HepG2 (cell line): Measurements from ENCODE around the gene DAG1. TPM values are rescaled to one million over a fixed set of nuclear protein-coding genes. Genes with fewer than 3 reads are reported as not detected.

Experiments
- AGO2 ChIP-seq: fragments of 200-400 bp; formaldehyde crosslinking; optimal IDR thresholded peaks from 2 replicates; pipeline ENCODE3; 2017; ENCODE audit warnings: mild to moderate bottlenecking, low read depth, low read length, moderate library complexity
- FOXA1 ChIP-seq, 2 experiments: fragments of 450-650 bp in 1 of 2; sonication (generic) in 1 of 2; formaldehyde crosslinking in 1 of 2; IDR thresholded peaks; 2 replicates each; pipeline versions ENCODE4 v1.4.0 to v1.6.1; 2016 to 2020; ENCODE audit warnings: missing genetic modification reagents in 1 of 2
- HNF4G ChIP-seq, 2 experiments: sonication (generic) in 1 of 2; formaldehyde crosslinking in 1 of 2; IDR thresholded peaks; 2 replicates each; pipeline versions ENCODE4 v1.4.0 to v1.6.1; 2011 to 2020; ENCODE audit warnings: borderline replicate concordance in 2 of 2, low read depth in 2 of 2, mild to moderate bottlenecking in 2 of 2, low read length in 1 of 2, missing genetic modification reagents in 1 of 2, moderate library complexity in 1 of 2
- KAT7 ChIP-seq: IDR thresholded peaks from 2 replicates; pipeline ENCODE4 v1.6.1; 2018; ENCODE audit warnings: borderline replicate concordance, missing compliant biosample characterization
- MED1 ChIP-seq: sonication (generic); formaldehyde crosslinking; IDR thresholded peaks from 2 replicates; pipeline ENCODE4 v1.4.0; 2020; ENCODE audit warnings: missing genetic modification reagents
- MNT ChIP-seq: fragments of 450-650 bp; IDR thresholded peaks from 2 replicates; pipeline ENCODE4 v1.6.1; 2016
- POGK ChIP-seq: sonication (generic); formaldehyde crosslinking; conservative IDR thresholded peaks from 2 replicates; pipeline ENCODE4 v1.8.0; 2022; ENCODE audit warnings: mild to moderate bottlenecking, moderate library complexity, missing genetic modification reagents
- PRMT3 ChIP-seq: sonication (generic); formaldehyde crosslinking; IDR thresholded peaks from 2 replicates; pipeline ENCODE4 v1.8.1; 2022; ENCODE audit warnings: low read depth, mild to moderate bottlenecking, moderate library complexity, missing genetic modification reagents, borderline replicate concordance
- SMYD3 ChIP-seq: sonication (generic); formaldehyde crosslinking; IDR thresholded peaks from 2 replicates; pipeline ENCODE4 v1.8.1; 2023; ENCODE audit warnings: mild to moderate bottlenecking, missing genetic modification reagents
- SNAPC2 ChIP-seq: sonication (generic); formaldehyde crosslinking; IDR thresholded peaks from 2 replicates; pipeline ENCODE4 v1.8.1; 2022; ENCODE audit warnings: mild to moderate bottlenecking, missing genetic modification reagents
- SP4 ChIP-seq: sonication (generic); formaldehyde crosslinking; IDR thresholded peaks from 2 replicates; pipeline ENCODE4 v1.8.1; 2023; ENCODE audit warnings: mild to moderate bottlenecking, missing genetic modification reagents
- TAF15 ChIP-seq: fragments of 200-400 bp; formaldehyde crosslinking; IDR thresholded peaks from one replicate; pipeline ENCODE4 v1.6.1; 2018; ENCODE audit warnings: mild to moderate bottlenecking, low read depth, low read length; ENCODE audit not compliant: poor library complexity, severe bottlenecking
- ZBTB44 ChIP-seq: sonication (generic); formaldehyde crosslinking; IDR thresholded peaks from 2 replicates; pipeline ENCODE4 v1.4.0; 2020; ENCODE audit warnings: missing genetic modification reagents
- ZNF558 ChIP-seq: sonication (generic); formaldehyde crosslinking; IDR thresholded peaks from 2 replicates; pipeline ENCODE4 v1.9.0; 2022; ENCODE audit warnings: mild to moderate bottlenecking, missing genetic modification reagents, borderline replicate concordance
- ZNF687 ChIP-seq: sonication (generic); formaldehyde crosslinking; IDR thresholded peaks from 2 replicates; pipeline ENCODE4 v1.5.1; 2020; ENCODE audit warnings: mild to moderate bottlenecking, missing genetic modification reagents, moderate library complexity
- ZNF800 ChIP-seq: sonication (generic); formaldehyde crosslinking; IDR thresholded peaks from 2 replicates; pipeline ENCODE4 v1.4.0; 2020; ENCODE audit warnings: missing genetic modification reagents
- polyA plus RNA-seq, 8 experiments: library from polyadenylated mRNA; depleted of rRNA in 3 of 8; stranded (reverse) in 7 of 8; unstranded in 1 of 8; fragments of >200 nt; fragmentation: Illumina TruSeq in 4 of 8; extraction: Trizol in 4 of 8; gene quantifications; 2 replicates each; pipeline versions ENCODE4 v1.2.1 to v1.2.3, GENCODE V29; 2011 to 2016; ENCODE audit warnings: low read depth in 4 of 8, missing spikeins in 1 of 8, mixed read lengths in 1 of 8; ENCODE audit not compliant: insufficient read depth in 1 of 8
- total RNA-seq, 5 experiments: library from RNA; depleted of rRNA; stranded (reverse); fragments of >200 nt; fragmentation: Illumina TruSeq; extraction: Trizol; gene quantifications; 2 replicates each; pipeline ENCODE4 v1.2.3, GENCODE V29; 2016; ENCODE audit warnings: low read depth in 1 of 5

Gene DAG1
- total and polyA plus RNA-seq, 2 of the 13 experiments (the other 11 are each of a cell fraction or from before 2014, with no cell fraction given), result 47.3 to 50.4 TPM

- TF ChIP-seq ZBTB44 (CRISPR knock-in tag), result no peak
- TF ChIP-seq POGK (CRISPR knock-in tag), result no peak; the same call in 1 of the 2 replicates
- 0 out of 2 replicates have a peak, but pooled peaks have one; percentile 46 for TF ChIP-seq KAT7 (CRISPR knock-in tag)
- TF ChIP-seq MNT, result no peak
- TF ChIP-seq SMYD3 (CRISPR knock-in tag), result 0 out of 2 replicates have a peak, but pooled peaks have one; percentile 8
- peak; percentile 7 for TF ChIP-seq AGO2
- TF ChIP-seq ZNF687, result peak; percentile 46; the same call in 1 of the 2 replicates
- TF ChIP-seq FOXA1 (IDR thresholded peaks at IDR 0.05), result no peak
- 0 out of 2 replicates have a peak, but pooled peaks have one; percentile 30 for TF ChIP-seq FOXA1 (CRISPR knock-in tag; IDR thresholded peaks at IDR 0.05)
- TF ChIP-seq HNF4G (IDR thresholded peaks at IDR 0.05; ENCODE audit: borderline replicate concordance, low read depth, low read length), result no peak
- no peak for TF ChIP-seq HNF4G (CRISPR knock-in tag; IDR thresholded peaks at IDR 0.05; ENCODE audit: borderline replicate concordance, low read depth)
- 0 out of 2 replicates have a peak, but pooled peaks have one; percentile 3 for TF ChIP-seq SNAPC2 (CRISPR knock-in tag)
- no peak for TF ChIP-seq PRMT3 (CRISPR knock-in tag)
- 0 out of 2 replicates have a peak, but pooled peaks have one; percentile 4 for TF ChIP-seq MED1
- TF ChIP-seq ZNF558 (CRISPR knock-in tag), result peak; percentile 33; the same call in 1 of the 2 replicates
- TF ChIP-seq ZNF800 (CRISPR knock-in tag), result peak; percentile 69
- no peak for TF ChIP-seq TAF15
- TF ChIP-seq SP4, result no peak
These were observed 800 bp downstream of the DAG1 start (continued) for GRCh38 chr3:49470714-49471420.
